ENCODE results near the gene FRMPD4. TPM values are rescaled to one million over a fixed set of nuclear protein-coding genes. Genes with fewer than 3 reads are reported as not detected.

FRMPD4 gene
- total and polyA plus RNA-seq, 2 donors (not counting 1 experiment from before 2014, with no cell fraction given), result 0.50 to 1.5 TPM

DNA sequence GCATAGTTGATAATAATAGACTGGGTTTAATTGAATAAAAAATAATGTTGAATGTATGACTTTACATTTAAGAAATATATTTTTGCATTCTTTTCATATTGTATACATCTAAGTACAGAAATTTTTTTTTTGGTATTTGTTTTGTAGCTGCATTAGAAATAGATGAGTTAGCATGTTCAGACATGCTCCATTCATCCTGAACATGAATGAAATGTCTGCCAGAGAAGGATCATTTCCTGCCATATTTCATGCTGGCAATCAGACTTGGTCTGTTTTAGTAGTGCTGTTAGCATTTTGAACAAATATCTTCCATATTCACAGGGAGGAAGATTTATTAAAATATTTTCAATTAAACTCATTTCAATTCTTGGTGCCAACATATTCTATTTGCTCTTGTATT lies 98.9 kb downstream of the FRMPD4 start:
- H3K9me3 ChIP-seq (ENCODE audit: control insufficient read depth, insufficient read depth, low read depth, low read length), result no peaks in the 10 kb centered on the region
- H3K36me3 ChIP-seq (ENCODE audit: control insufficient read depth, insufficient read depth, low read length), result no peaks in the 10 kb centered on the region
- H3K27me3 ChIP-seq (ENCODE audit: control insufficient read depth, insufficient read depth, low read length), result no peaks in the 10 kb centered on the region
- no peaks in the 10 kb centered on the region for H4K20me1 ChIP-seq (ENCODE audit: control insufficient read depth, extremely low read depth, insufficient read depth, low read length)
- no peak overlapping the region for H3K9ac ChIP-seq (ENCODE audit: insufficient read depth, low read length)
- DNase-seq (ENCODE audit: low read depth in 2 of 2), result no peak
- no peak for TF ChIP-seq EZH2 (IDR thresholded peaks at IDR 0.05; ENCODE audit: low read length, missing control alignments)
- TF ChIP-seq, protein P1, sequence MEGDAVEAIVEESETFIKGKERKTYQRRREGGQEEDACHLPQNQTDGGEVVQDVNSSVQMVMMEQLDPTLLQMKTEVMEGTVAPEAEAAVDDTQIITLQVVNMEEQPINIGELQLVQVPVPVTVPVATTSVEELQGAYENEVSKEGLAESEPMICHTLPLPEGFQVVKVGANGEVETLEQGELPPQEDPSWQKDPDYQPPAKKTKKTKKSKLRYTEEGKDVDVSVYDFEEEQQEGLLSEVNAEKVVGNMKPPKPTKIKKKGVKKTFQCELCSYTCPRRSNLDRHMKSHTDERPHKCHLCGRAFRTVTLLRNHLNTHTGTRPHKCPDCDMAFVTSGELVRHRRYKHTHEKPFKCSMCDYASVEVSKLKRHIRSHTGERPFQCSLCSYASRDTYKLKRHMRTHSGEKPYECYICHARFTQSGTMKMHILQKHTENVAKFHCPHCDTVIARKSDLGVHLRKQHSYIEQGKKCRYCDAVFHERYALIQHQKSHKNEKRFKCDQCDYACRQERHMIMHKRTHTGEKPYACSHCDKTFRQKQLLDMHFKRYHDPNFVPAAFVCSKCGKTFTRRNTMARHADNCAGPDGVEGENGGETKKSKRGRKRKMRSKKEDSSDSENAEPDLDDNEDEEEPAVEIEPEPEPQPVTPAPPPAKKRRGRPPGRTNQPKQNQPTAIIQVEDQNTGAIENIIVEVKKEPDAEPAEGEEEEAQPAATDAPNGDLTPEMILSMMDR (conservative IDR thresholded peaks at IDR 0.05 in 1 of 2, IDR thresholded peaks at IDR 0.05 in 1 of 2; ENCODE audit: low read depth in 1 of 2, low read length in 2 of 2), result no peak
- H3K4me1 ChIP-seq (ENCODE audit: control insufficient read depth, extremely low read depth, insufficient read depth, low read length), result no peaks in the 10 kb centered on the region
- no peak overlapping the region for H3K4me3 ChIP-seq (replicated peaks in 1 of 4; ENCODE audit: control extremely low read depth in 1 of 4, insufficient read depth in 1 of 4, low read depth in 3 of 4, low read length in 4 of 4)
- no peak overlapping the region for H2AFZ ChIP-seq (ENCODE audit: low read length)
- no peaks in the 10 kb centered on the region for H3K79me2 ChIP-seq (ENCODE audit: control insufficient read depth, insufficient read depth, low read length)
- no peak overlapping the region for H3K27ac ChIP-seq (ENCODE audit: insufficient read depth, low read length)
- H3K4me2 ChIP-seq (ENCODE audit: extremely low read depth, insufficient read depth, low read length), result no peak overlapping the region

GRCh38 chrX:12237771-12238170 lies 99.5 kb downstream of the FRMPD4 start:
- TF ChIP-seq, protein P1 (conservative IDR thresholded peaks at IDR 0.05 in 1 of 2, IDR thresholded peaks at IDR 0.05 in 1 of 2; ENCODE audit: low read depth in 1 of 2, low read length in 2 of 2), result no peak
- TF ChIP-seq EZH2 (IDR thresholded peaks at IDR 0.05; ENCODE audit: low read length, missing control alignments), result no peak
- no peaks in the 10 kb centered on the region for H4K20me1 ChIP-seq (ENCODE audit: control insufficient read depth, extremely low read depth, insufficient read depth, low read length)
- no peak overlapping the region for H3K27ac ChIP-seq (ENCODE audit: insufficient read depth, low read length)
- DNase-seq (ENCODE audit: low read depth in 2 of 2), result no peak
- no peak overlapping the region for H3K9ac ChIP-seq (ENCODE audit: insufficient read depth, low read length)
- H3K27me3 ChIP-seq (ENCODE audit: control insufficient read depth, insufficient read depth, low read length), result no peaks in the 10 kb centered on the region
- no peaks in the 10 kb centered on the region for H3K4me1 ChIP-seq (ENCODE audit: control insufficient read depth, extremely low read depth, insufficient read depth, low read length)
- no peaks in the 10 kb centered on the region for H3K9me3 ChIP-seq (ENCODE audit: control insufficient read depth, insufficient read depth, low read depth, low read length)
- H3K4me2 ChIP-seq (ENCODE audit: extremely low read depth, insufficient read depth, low read length), result no peak overlapping the region
- H3K79me2 ChIP-seq (ENCODE audit: control insufficient read depth, insufficient read depth, low read length), result no peaks in the 10 kb centered on the region
- H2AFZ ChIP-seq (ENCODE audit: low read length), result no peak overlapping the region
- H3K4me3 ChIP-seq (replicated peaks in 1 of 4; ENCODE audit: control extremely low read depth in 1 of 4, insufficient read depth in 1 of 4, low read depth in 3 of 4, low read length in 4 of 4), result no peak overlapping the region
- no peaks in the 10 kb centered on the region for H3K36me3 ChIP-seq (ENCODE audit: control insufficient read depth, insufficient read depth, low read length)

GRCh38 chrX:12239356-12240082 lies 101.2 kb downstream of the FRMPD4 start:
- Histone ChIP-seq H3K36me3 (ENCODE audit: control insufficient read depth, insufficient read depth, low read length) (no peaks in the 10 kb centered on the region), H3K9ac (ENCODE audit: insufficient read depth, low read length) (no peak overlapping the region), H3K4me1 (ENCODE audit: control insufficient read depth, extremely low read depth, insufficient read depth, low read length) (no peaks in the 10 kb centered on the region), H2AFZ (ENCODE audit: low read length) (no peak overlapping the region), H4K20me1 (ENCODE audit: control insufficient read depth, extremely low read depth, insufficient read depth, low read length) (no peaks in the 10 kb centered on the region), H3K79me2 (ENCODE audit: control insufficient read depth, insufficient read depth, low read length) (no peaks in the 10 kb centered on the region), H3K4me3 (replicated peaks in 1 of 4; ENCODE audit: control extremely low read depth in 1 of 4, insufficient read depth in 1 of 4, low read depth in 3 of 4, low read length in 4 of 4) (no peak overlapping the region), H3K27me3 (ENCODE audit: control insufficient read depth, insufficient read depth, low read length) (no peaks in the 10 kb centered on the region), H3K4me2 (ENCODE audit: extremely low read depth, insufficient read depth, low read length) (no peak overlapping the region), H3K9me3 (ENCODE audit: control insufficient read depth, insufficient read depth, low read depth, low read length) (no peaks in the 10 kb centered on the region), H3K27ac (ENCODE audit: insufficient read depth, low read length) (no peak overlapping the region)
- TF ChIP-seq, protein P1 (conservative IDR thresholded peaks at IDR 0.05 in 1 of 2, IDR thresholded peaks at IDR 0.05 in 1 of 2; ENCODE audit: low read depth in 1 of 2, low read length in 2 of 2), result no peak
- TF ChIP-seq EZH2 (IDR thresholded peaks at IDR 0.05; ENCODE audit: low read length, missing control alignments), result no peak
- DNase-seq (ENCODE audit: low read depth in 2 of 2), result no peak
